Measurements from ENCODE around the gene STYX.

GRCh38 chr14:52706286-52706685, 23.7 kb upstream of the STYX start:
- TF ChIP-seq CTCF (IDR thresholded peaks at IDR 0.05), result no peak
- TF ChIP-seq POLR2A (IDR thresholded peaks at IDR 0.05), result no peak
